GM23248 (cell line): Measurements from ENCODE around the gene LCTL. TPM values are rescaled to one million over a fixed set of nuclear protein-coding genes. Genes with fewer than 3 reads are reported as not detected.

ENCODE experiments used
- DNase-seq: peaks from one replicate; pipeline ENCODE4 v3.0.0-alpha.2; 2015
- H2AFZ ChIP-seq: fragments of 200-600 bp; sonication (generic); 2 replicates; pipeline ENCODE4 v1.6.1; 2016; ENCODE audit warnings: antibody characterized with exemption
- H3F3A ChIP-seq: fragments of 200-600 bp; sonication (generic); 2 replicates; pipeline ENCODE4 v1.6.1; 2016; ENCODE audit warnings: mild to moderate bottlenecking, antibody characterized with exemption, mixed run types; ENCODE audit not compliant: insufficient read depth
- H3K27ac ChIP-seq: fragments of 200-600 bp; sonication (generic); 2 replicates; pipeline ENCODE4 v1.5.1; 2016; ENCODE audit warnings: mild to moderate bottlenecking
- H3K27me3 ChIP-seq: fragments of 200-600 bp; sonication (generic); replicated peaks from 2 replicates; pipeline ENCODE4 v1.6.1; 2016; ENCODE audit warnings: mild to moderate bottlenecking; ENCODE audit not compliant: insufficient read depth
- H3K36me3 ChIP-seq: fragments of 200-600 bp; sonication (generic); 2 replicates; pipeline ENCODE4 v1.6.1; 2016; ENCODE audit warnings: low read depth, mild to moderate bottlenecking
- H3K4me1 ChIP-seq: fragments of 200-600 bp; sonication (generic); 2 replicates; pipeline ENCODE4 v1.6.1; 2016; ENCODE audit warnings: mild to moderate bottlenecking; ENCODE audit not compliant: insufficient read depth
- H3K4me2 ChIP-seq: fragments of 200-600 bp; sonication (generic); one replicate; pipeline ENCODE4 v1.6.1; 2016; ENCODE audit warnings: mild to moderate bottlenecking; ENCODE audit not compliant: unreplicated experiment
- H3K4me3 ChIP-seq: fragments of 200-600 bp; sonication (generic); 2 replicates; pipeline ENCODE4 v1.5.1; 2016; ENCODE audit warnings: mild to moderate bottlenecking
- H3K79me2 ChIP-seq: fragments of 200-600 bp; sonication (generic); 2 replicates; pipeline ENCODE4 v1.6.1; 2016; ENCODE audit warnings: mild to moderate bottlenecking; ENCODE audit not compliant: insufficient read depth
- H3K9ac ChIP-seq: fragments of 200-600 bp; sonication (generic); 2 replicates; pipeline ENCODE4 v1.6.1; 2016; ENCODE audit warnings: mild to moderate bottlenecking
- H3K9me2 ChIP-seq: fragments of 200-600 bp; sonication (generic); 2 replicates; pipeline ENCODE4 v1.6.1; 2016; ENCODE audit warnings: mixed run types, mild to moderate bottlenecking, moderate library complexity; ENCODE audit not compliant: insufficient read depth
- H3K9me3 ChIP-seq: fragments of 200-600 bp; sonication (generic); one replicate; pipeline ENCODE4 v1.6.1; 2017; ENCODE audit warnings: low read depth
- H4K20me1 ChIP-seq: fragments of 200-600 bp; sonication (generic); 2 replicates; pipeline ENCODE4 v1.6.0; 2016; ENCODE audit not compliant: insufficient read depth
- EZH2 ChIP-seq: fragments of 200-600 bp; sonication (generic); IDR thresholded peaks from 2 replicates; pipeline ENCODE4 v1.6.1; 2018; ENCODE audit warnings: antibody characterized with exemption, mild to moderate bottlenecking; ENCODE audit not compliant: insufficient read depth, poor library complexity, severe bottlenecking
- EZH2phosphoT487 ChIP-seq: fragments of 200-600 bp; sonication (generic); IDR thresholded peaks from 2 replicates; pipeline ENCODE4 v1.6.1; 2018; ENCODE audit warnings: antibody characterized with exemption, moderate library complexity, mild to moderate bottlenecking, low read depth; ENCODE audit not compliant: insufficient read depth
- WGBS, 2 experiments: methylation state at CpG; one replicate each; pipeline ENCODE4 v1.1.6; 2015 to 2017; ENCODE audit warnings: low lambda C conversion rate in 2 of 2, low coverage in 1 of 2; ENCODE audit errors: missing lambda C conversion rate in 2 of 2; 5-methylcytosine and 5-hydroxymethylcytosine counted together
- in situ Hi-C: fragments of 300-500 bp; cut with MboI; formaldehyde crosslinking; loops from 2 replicates; pipeline ENCODE4 v1.15.0; 2020
- polyA plus RNA-seq: library from polyadenylated mRNA; unstranded; fragments of >200 nt; fragmentation: Nextera tagmentation; extraction: Ambion mirVana; gene quantifications from 2 replicates; pipeline ENCODE4 v1.2.1, GENCODE V29; 2016
- total RNA-seq: library from RNA; depleted of rRNA; stranded (reverse); fragments of >200 nt; shearing (Covaris generic); gene quantifications from 2 replicates; pipeline ENCODE4 v1.2.3, GENCODE V29; 2014

Gene LCTL
- total and polyA plus RNA-seq, 2 experiments from 2014 or later: 0.68 TPM; not detected in 1

GRCh38 chr15:66603301-66604179 lies 37.7 kb upstream of the LCTL start:
- H3K79me2 ChIP-seq: no peaks in the 10 kb centered on the region
- H2AFZ ChIP-seq: no peak overlapping the region
- no peaks in the 10 kb centered on the region for H3K9me2 ChIP-seq
- no peak overlapping the region for H3K4me2 ChIP-seq
- no peak overlapping the region for H3K4me3 ChIP-seq
- no peaks in the 10 kb centered on the region for H3F3A ChIP-seq
- H3K9me3 ChIP-seq: no peaks in the 10 kb centered on the region
- no peaks in the 10 kb centered on the region for H3K36me3 ChIP-seq
- DNase-seq: peak; percentile 79
- H3K9ac ChIP-seq: no peak overlapping the region
- in situ Hi-C loops: no loop called here
- H3K27me3 ChIP-seq: no peaks in the 10 kb centered on the region
- TF ChIP-seq EZH2phosphoT487 (no peak), EZH2 (no peak)
- 28 to 33% methylated on average over 14 of the region's 14 CpGs for WGBS, 2 experiments
- H4K20me1 ChIP-seq: no peaks in the 10 kb centered on the region
- no peaks in the 10 kb centered on the region for H3K4me1 ChIP-seq
- no peak overlapping the region for H3K27ac ChIP-seq

GRCh38 chr15:66601521-66601920 lies 35.7 kb upstream of the LCTL start:
- H3K27me3 ChIP-seq: no peaks in the 10 kb centered on the region
- 75 to 86% methylated on average over 2 of the region's 2 CpGs for WGBS, 2 experiments
- no peaks in the 10 kb centered on the region for H3K9me3 ChIP-seq
- H3K36me3 ChIP-seq: no peaks in the 10 kb centered on the region
- no peaks in the 10 kb centered on the region for H3K4me1 ChIP-seq
- H2AFZ ChIP-seq: no peak overlapping the region
- in situ Hi-C loops: no loop called here
- H3K4me2 ChIP-seq: no peak overlapping the region
- H3F3A ChIP-seq: no peaks in the 10 kb centered on the region; the same call in 1 of the 2 replicates
- no peak overlapping the region for H3K9ac ChIP-seq
- no peak overlapping the region for H3K27ac ChIP-seq
- H3K79me2 ChIP-seq: no peaks in the 10 kb centered on the region
- DNase-seq: no peak
- no peaks in the 10 kb centered on the region for H4K20me1 ChIP-seq
- TF ChIP-seq EZH2 (no peak), EZH2phosphoT487 (no peak)
- no peak overlapping the region for H3K4me3 ChIP-seq
- H3K9me2 ChIP-seq: no peaks in the 10 kb centered on the region

GRCh38 chr15:66600240-66600627 lies 34.4 kb upstream of the LCTL start:
- TF ChIP-seq EZH2: no peak
- no peak for TF ChIP-seq EZH2phosphoT487
- in situ Hi-C loops: no loop called here
- no peak overlapping the region for H2AFZ ChIP-seq

DNA sequence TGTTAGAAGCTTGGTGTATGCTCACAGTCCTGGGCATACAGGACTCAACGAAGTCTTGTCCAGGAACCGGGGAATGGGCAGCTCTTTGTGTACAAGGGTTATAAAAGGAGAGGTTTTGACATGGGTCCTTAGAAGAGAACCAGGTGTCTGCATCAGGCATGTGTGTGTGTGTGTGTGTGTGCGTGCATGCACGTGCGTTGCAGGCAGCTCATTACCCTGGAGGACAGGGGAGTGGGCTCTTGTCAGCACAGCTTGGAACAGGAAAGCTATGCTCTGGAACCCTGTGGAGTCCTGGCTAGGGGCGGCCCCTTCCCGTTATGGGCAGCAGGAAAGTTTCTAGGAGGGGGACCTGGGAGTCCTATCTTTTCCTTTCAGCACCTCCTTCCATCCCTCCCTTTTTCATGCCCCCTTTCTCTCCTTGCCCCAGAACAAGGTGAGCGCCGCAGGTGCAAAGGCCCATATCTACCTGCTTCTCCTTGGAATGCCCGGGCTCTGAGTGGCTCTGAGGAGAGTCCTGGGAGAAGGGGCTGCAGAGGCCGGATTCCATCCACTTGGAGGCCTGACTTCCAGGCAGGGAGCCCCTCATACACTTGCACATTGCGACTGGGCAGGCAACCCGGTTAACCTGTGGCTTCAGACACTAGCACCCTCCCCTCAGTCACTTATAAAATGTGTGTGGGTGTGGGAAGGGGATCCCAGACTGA lies 33.9 kb upstream of the LCTL start:
- 84 to 88% methylated on average over 13 of the region's 13 CpGs for WGBS, 2 experiments
- in situ Hi-C loops: no loop called here
- no peak overlapping the region for H3K4me3 ChIP-seq

More at GRCh38 chr15:66600240-66600627, 34.4 kb upstream of the LCTL start:
- Histone ChIP-seq H3K27ac (no peak overlapping the region), H3K36me3 (no peaks in the 10 kb centered on the region), H3K4me2 (no peak overlapping the region), H3K79me2 (no peaks in the 10 kb centered on the region), H3K9me2 (no peaks in the 10 kb centered on the region), H3K27me3 (no peaks in the 10 kb centered on the region), H3F3A (peaks cover 12% of the 10 kb centered on the region; the same call in 1 of the 2 replicates), H4K20me1 (no peaks in the 10 kb centered on the region), H3K4me1 (no peaks in the 10 kb centered on the region), H3K4me3 (no peak overlapping the region), H3K9ac (no peak overlapping the region), H3K9me3 (no peaks in the 10 kb centered on the region)
- DNase-seq: no peak
- WGBS, 2 experiments: 77 to 90% methylated on average over 3 to 4 of the region's 4 CpGs

More for the DNA sequence above, 33.9 kb upstream of the LCTL start:
- peaks cover 13% of the 10 kb centered on the region; the same call in 1 of the 2 replicates for H3F3A ChIP-seq
- no peaks in the 10 kb centered on the region for H3K9me2 ChIP-seq
- no peaks in the 10 kb centered on the region for H3K79me2 ChIP-seq
- H3K9ac ChIP-seq: no peak overlapping the region
- TF ChIP-seq EZH2 (no peak), EZH2phosphoT487 (no peak)
- no peak for DNase-seq
- no peaks in the 10 kb centered on the region for H3K9me3 ChIP-seq
- H3K4me1 ChIP-seq: no peaks in the 10 kb centered on the region
- no peaks in the 10 kb centered on the region for H3K27me3 ChIP-seq
- no peaks in the 10 kb centered on the region for H4K20me1 ChIP-seq
- H3K36me3 ChIP-seq: no peaks in the 10 kb centered on the region
- no peak overlapping the region for H2AFZ ChIP-seq
- H3K27ac ChIP-seq: no peak overlapping the region
- no peak overlapping the region for H3K4me2 ChIP-seq
